Naive thymus-derived CD4-positive, alpha-beta T cell (primary cell): ENCODE measurements around the gene TMEM245. TPM values are rescaled to one million over a fixed set of nuclear protein-coding genes. Genes with fewer than 3 reads are reported as not detected.

ENCODE experiments used
- ATAC-seq: fragments of 150-1000 bp; cut with Tn5 transposase; 2 replicates; pipeline ENCODE4 v1.10.0; 2021; ENCODE audit warnings: mild to moderate bottlenecking, moderate library complexity
- CTCF ChIA-PET: fragments of 350-600 bp; sonication (Branson Sonifier 250); formaldehyde crosslinking; loops from one replicate; lab custom pipeline; 2021; ENCODE audit warnings: antibody characterized with exemption; lab: Charles Lee
- POLR2A ChIA-PET: fragments of 350-600 bp; sonication (Branson Sonifier 250); formaldehyde crosslinking; loops from one replicate; lab custom pipeline; 2021; ENCODE audit warnings: antibody characterized with exemption, inconsistent platforms; lab: Charles Lee
- DNase-seq, 9 donors: peaks; one replicate each; pipeline versions ENCODE4 v3.0.0 to v3.0.0-alpha.2; 2020 to 2022; ENCODE audit warnings: mixed read lengths in 1 of 9
- H3K27ac ChIP-seq: one replicate; pipeline ENCODE4 v1.7.0; 2013; ENCODE audit warnings: mild to moderate bottlenecking, low read depth, low read length, moderate library complexity
- H3K27me3 ChIP-seq, 2 donors: one replicate each; pipeline ENCODE4 v1.7.0; 2013; ENCODE audit warnings: low read length in 2 of 2, mild to moderate bottlenecking in 2 of 2, moderate library complexity in 2 of 2; ENCODE audit not compliant: control insufficient read depth in 2 of 2, insufficient read depth in 2 of 2
- H3K36me3 ChIP-seq, 3 experiments: 1 replicate in 2 of 3; 2 replicates in 1 of 3; pipeline ENCODE4 v1.7.0; 2013; ENCODE audit warnings: low read length in 3 of 3, mild to moderate bottlenecking in 3 of 3, moderate library complexity in 1 of 3; ENCODE audit not compliant: insufficient read depth in 3 of 3, control insufficient read depth in 2 of 3
- H3K4me1 ChIP-seq, 2 donors: one replicate each; pipeline ENCODE4 v1.7.0; 2013; ENCODE audit warnings: low read length in 2 of 2, mild to moderate bottlenecking in 2 of 2, moderate library complexity in 1 of 2; ENCODE audit not compliant: control insufficient read depth in 2 of 2, insufficient read depth in 2 of 2
- H3K4me3 ChIP-seq: 2 replicates; pipeline ENCODE4 v1.7.0; 2013; ENCODE audit warnings: mild to moderate bottlenecking, low read length
- H3K9me3 ChIP-seq, 3 experiments: 1 replicate in 2 of 3; 2 replicates in 1 of 3; pipeline ENCODE4 v1.7.0; 2013; ENCODE audit warnings: low read length in 3 of 3; ENCODE audit not compliant: control insufficient read depth in 2 of 3
- H3K27ac Mint-ChIP-seq, 9 donors: one replicate each; pipeline ENCODE4 v1.8.0; 2020 to 2022; ENCODE audit warnings: mixed read lengths in 9 of 9, mild to moderate bottlenecking in 8 of 9, moderate library complexity in 5 of 9, inconsistent platforms in 2 of 9
- H3K27me3 Mint-ChIP-seq, 5 donors: one replicate each; pipeline ENCODE4 v1.8.0; 2021 to 2022; ENCODE audit warnings: mixed read lengths in 5 of 5, mild to moderate bottlenecking in 1 of 5
- H3K36me3 Mint-ChIP-seq, 5 donors: one replicate each; pipeline ENCODE4 v1.8.0; 2020 to 2022; ENCODE audit warnings: mixed read lengths in 5 of 5, mild to moderate bottlenecking in 3 of 5, inconsistent platforms in 1 of 5
- H3K4me1 Mint-ChIP-seq, 7 donors: one replicate each; pipeline ENCODE4 v1.8.0; 2020 to 2022; ENCODE audit warnings: mixed read lengths in 7 of 7, mild to moderate bottlenecking in 3 of 7, inconsistent platforms in 1 of 7
- H3K4me3 Mint-ChIP-seq, 10 donors: one replicate each; pipeline ENCODE4 v1.8.0; 2020 to 2022; ENCODE audit warnings: mild to moderate bottlenecking in 10 of 10, mixed read lengths in 10 of 10, moderate library complexity in 6 of 10, inconsistent platforms in 2 of 10
- H3K9me3 Mint-ChIP-seq, 11 donors: one replicate each; pipeline ENCODE4 v1.8.0; 2020 to 2022; ENCODE audit warnings: mixed read lengths in 11 of 11, mild to moderate bottlenecking in 4 of 11, inconsistent platforms in 1 of 11, moderate library complexity in 1 of 11
- intact Hi-C, 2 donors: fragments of 100-400 bp; cut with micrococcal nuclease; formaldehyde crosslinking; loops; one replicate each; pipeline ENCODE4 v1.15.1; 2023
- polyA plus RNA-seq, 2 donors: library from polyadenylated mRNA; unstranded; fragments of 300-500 nt; fragmentation: Illumina TruSeq; gene quantifications; one replicate each; pipeline ENCODE4 v1.2.3, GENCODE V29; 2021
- total RNA-seq, 6 experiments: library from RNA in 5 of 6; stranded (reverse) in 5 of 6; gene quantifications; 1 replicate in 5 of 6; 2 replicates in 1 of 6; pipeline ENCODE4 v1.2.3 and lab custom pipeline; 2021 to 2026

The TMEM245 gene
- total and polyA plus RNA-seq, 7 experiments from 2014 or later = 25.5 to 76.7 (median 29.2) TPM

- peak overlapping the region; percentile 52 for H3K27ac ChIP-seq
- CTCF ChIA-PET = interaction anchor here (0.9 to 1.6 kb wide), 2 partner anchors 10 to 21 kb away, joined by 3 to 5 read pairs; no protein-coding TSS in a partner anchor
- H3K4me3 ChIP-seq = no peak overlapping the region
- DNase-seq = peak in 5 of 9 donors; percentile 30 to 47 (median 35)
- intact Hi-C loops = loop anchor here in 1 of 2 donors (1.0 to 5.0 kb wide), 5 partner anchors 13 to 1160 kb away; partner anchors contain the start of genes TMEM245 and TXN
- H3K4me1 ChIP-seq = peaks cover 14 to 71% of the 10 kb centered on the region in 2 donors
- Mint-ChIP-seq H3K4me3 (peak overlapping the region; percentile 40 to 75 (median 54)), H3K27me3 (no peaks in the 10 kb centered on the region), H3K27ac (peak overlapping the region; percentile 58 to 90 (median 80)), H3K36me3 (peaks cover 9 to 57% (median 20%) of the 10 kb centered on the region in 5 donors), H3K9me3 (no peaks in the 10 kb centered on the region), H3K4me1 (peaks cover 53 to 97% (median 92%) of the 10 kb centered on the region in 7 donors)
- ATAC-seq = peak; percentile 45
- peaks cover 4 to 16% (median 5%) of the 10 kb centered on the region in 3 experiments for H3K36me3 ChIP-seq
- no peaks in the 10 kb centered on the region for H3K9me3 ChIP-seq
- POLR2A ChIA-PET = interaction anchor here (0.7 to 2.5 kb wide), 6 partner anchors 10 to 22 kb away, joined by 3 to 11 read pairs (median 6); partner anchors contain the start of gene TMEM245
- no peaks in the 10 kb centered on the region for H3K27me3 ChIP-seq
Observed at GRCh38 chr9:109097146-109097545, 22.6 kb downstream of the TMEM245 start.

GRCh38 chr9:109095321-109095720 lies 24.4 kb downstream of the TMEM245 start:
- CTCF ChIA-PET = no interaction called here
- DNase-seq (peak in 1 of 9 donors; percentile 32), ATAC-seq (peak; percentile 26)
- H3K27me3 Mint-ChIP-seq = no peaks in the 10 kb centered on the region
- POLR2A ChIA-PET = interaction anchor here (1.6 kb wide), 1 partner anchor 23 kb away, joined by 5 read pairs; no protein-coding TSS in a partner anchor
- H3K27ac Mint-ChIP-seq = peak overlapping the region in 8 of 9 donors; percentile 44 to 90 (median 86)
- Histone ChIP-seq H3K4me1 (peaks cover 0 to 58% of the 10 kb centered on the region in 2 donors), H3K4me3 (no peak overlapping the region), H3K27ac (no peak overlapping the region), H3K9me3 (no peaks in the 10 kb centered on the region), H3K36me3 (peaks cover 4 to 25% (median 5%) of the 10 kb centered on the region in 3 experiments), H3K27me3 (no peaks in the 10 kb centered on the region)
- H3K4me3 Mint-ChIP-seq = peak overlapping the region in 9 of 10 donors; percentile 6 to 73 (median 48)
- intact Hi-C loops = loop anchor here in 1 of 2 donors (5.0 kb wide), 2 partner anchors 102 to 1162 kb away; partner anchors contain the start of gene TXN
- H3K36me3 Mint-ChIP-seq = peaks cover 13 to 59% (median 29%) of the 10 kb centered on the region in 5 donors
- peaks cover 42 to 91% (median 79%) of the 10 kb centered on the region in 7 donors for H3K4me1 Mint-ChIP-seq
- no peaks in the 10 kb centered on the region for H3K9me3 Mint-ChIP-seq

DNA sequence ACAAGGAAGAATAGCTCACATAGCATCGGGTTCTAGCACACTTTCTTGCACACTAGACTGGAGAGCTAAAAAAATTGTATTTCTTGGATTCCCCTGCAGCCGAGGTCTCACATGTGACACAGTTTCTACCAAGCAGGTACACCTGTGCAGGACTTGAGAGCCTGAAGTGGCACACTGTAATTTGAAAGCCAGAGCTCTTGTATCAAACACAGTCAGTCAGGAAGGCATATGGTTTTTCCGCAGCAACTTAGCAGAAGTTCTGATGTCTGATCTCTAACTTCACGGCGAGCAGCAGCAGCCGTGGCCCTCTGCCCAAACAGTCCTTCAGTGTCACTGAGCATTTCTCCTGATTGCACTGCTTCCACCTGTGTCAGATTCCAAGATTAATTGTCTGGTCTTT lies 25.5 kb downstream of the TMEM245 start:
- H3K27me3 Mint-ChIP-seq = no peaks in the 10 kb centered on the region
- DNase-seq (no peak), ATAC-seq (no peak)
- H3K27ac Mint-ChIP-seq = peak overlapping the region in 8 of 9 donors; percentile 37 to 90 (median 76)
- CTCF ChIA-PET = no interaction called here
- H3K36me3 ChIP-seq = peaks cover 4 to 29% (median 5%) of the 10 kb centered on the region in 3 experiments
- no peaks in the 10 kb centered on the region for H3K9me3 ChIP-seq
- H3K27ac ChIP-seq = no peak overlapping the region
- no peaks in the 10 kb centered on the region for H3K9me3 Mint-ChIP-seq
- H3K4me1 ChIP-seq = peaks cover 0 to 52% of the 10 kb centered on the region in 2 donors
- peak overlapping the region in 8 of 10 donors; percentile 2 to 73 (median 44) for H3K4me3 Mint-ChIP-seq
- H3K4me1 Mint-ChIP-seq = peaks cover 39 to 81% (median 71%) of the 10 kb centered on the region in 7 donors
- no peak overlapping the region for H3K4me3 ChIP-seq
- POLR2A ChIA-PET = interaction anchor here (1.6 kb wide), 1 partner anchor 24 kb away, joined by 5 read pairs; no protein-coding TSS in a partner anchor
- H3K36me3 Mint-ChIP-seq = peaks cover 13 to 53% (median 30%) of the 10 kb centered on the region in 5 donors
- intact Hi-C loops = loop anchor here in 1 of 2 donors (1.0 kb wide), 1 partner anchor 9 kb away; no protein-coding TSS in a partner anchor
- H3K27me3 ChIP-seq = no peaks in the 10 kb centered on the region

DNA sequence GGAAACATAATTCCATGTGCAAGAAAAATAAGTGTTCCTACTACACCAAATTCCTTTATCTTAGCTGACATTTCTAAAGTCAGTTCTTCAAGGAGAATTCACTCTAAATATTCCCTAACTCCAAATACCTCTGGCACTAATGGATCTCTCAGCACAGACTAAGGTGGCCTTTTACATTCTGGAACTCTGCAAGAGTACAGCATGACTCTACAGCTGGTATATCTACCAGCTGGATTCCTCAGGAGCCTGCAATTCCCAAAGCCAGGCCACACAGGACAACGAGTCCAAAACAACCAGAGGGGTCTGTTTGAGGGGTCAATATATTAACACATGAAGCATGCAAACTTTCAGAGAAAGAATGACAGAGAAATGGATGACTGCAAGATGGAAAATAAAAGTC lies 27.2 kb downstream of the TMEM245 start:
- peaks cover 28 to 65% (median 55%) of the 10 kb centered on the region in 7 donors for H3K4me1 Mint-ChIP-seq
- intact Hi-C loops = no loop called here
- no peak overlapping the region for H3K27ac ChIP-seq
- ChIA-PET POLR2A (interaction anchor here (1.2 kb wide), 1 partner anchor 27 kb away, joined by 4 read pairs; the partner anchor contains the start of gene TMEM245), CTCF (no interaction called here)
- H3K27me3 Mint-ChIP-seq = no peaks in the 10 kb centered on the region
- peak overlapping the region in 4 of 10 donors; percentile 6 to 22 (median 15) for H3K4me3 Mint-ChIP-seq
- H3K27me3 ChIP-seq = no peaks in the 10 kb centered on the region
- H3K36me3 ChIP-seq = peaks cover 5 to 46% (median 5%) of the 10 kb centered on the region in 3 experiments
- H3K4me3 ChIP-seq = no peak overlapping the region
- ATAC-seq = no peak
- H3K9me3 ChIP-seq = no peaks in the 10 kb centered on the region
- peaks cover 18 to 59% (median 36%) of the 10 kb centered on the region in 5 donors for H3K36me3 Mint-ChIP-seq
- H3K9me3 Mint-ChIP-seq = no peaks in the 10 kb centered on the region
- peaks cover 0 to 36% of the 10 kb centered on the region in 2 donors for H3K4me1 ChIP-seq
- H3K27ac Mint-ChIP-seq = peak overlapping the region in 6 of 9 donors; percentile 9 to 69 (median 29)
- no peak for DNase-seq

DNA sequence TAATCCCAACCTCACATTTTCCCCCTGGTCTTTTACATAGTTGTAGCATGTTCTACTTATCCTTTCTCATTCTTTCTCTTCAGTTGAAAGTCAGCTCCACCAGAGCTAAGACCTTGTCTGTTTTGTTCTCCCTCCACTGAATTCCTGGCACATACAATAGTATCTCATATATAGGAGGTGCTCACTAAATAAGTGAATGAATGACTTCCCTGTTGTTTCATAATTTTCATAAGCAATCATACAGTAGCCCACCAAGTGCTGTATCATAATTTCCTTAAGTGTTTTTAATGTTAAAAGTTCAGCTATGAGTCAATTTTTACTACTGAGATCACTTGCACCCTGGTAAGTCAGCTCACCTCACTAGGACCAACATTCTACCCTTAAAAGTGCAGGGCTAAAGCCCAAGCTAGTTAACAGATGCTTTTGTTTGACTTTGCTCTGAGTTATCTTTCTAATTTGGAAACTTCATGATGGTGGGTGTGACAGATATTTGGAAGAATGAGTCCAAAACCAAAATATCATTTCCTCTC lies 27.6 kb downstream of the TMEM245 start:
- Histone ChIP-seq H3K4me3 (no peak overlapping the region), H3K27ac (no peak overlapping the region), H3K27me3 (no peaks in the 10 kb centered on the region), H3K36me3 (peaks cover 5 to 51% (median 10%) of the 10 kb centered on the region in 3 experiments), H3K4me1 (peaks cover 0 to 31% of the 10 kb centered on the region in 2 donors), H3K9me3 (no peaks in the 10 kb centered on the region)
- peaks cover 28 to 60% (median 50%) of the 10 kb centered on the region in 7 donors for H3K4me1 Mint-ChIP-seq
- ChIA-PET CTCF (no interaction called here), POLR2A (interaction anchor here (1.2 kb wide), 1 partner anchor 28 kb away, joined by 4 read pairs; the partner anchor contains the start of gene TMEM245)
- H3K36me3 Mint-ChIP-seq = peaks cover 18 to 63% (median 39%) of the 10 kb centered on the region in 5 donors
- intact Hi-C loops = no loop called here
- H3K27ac Mint-ChIP-seq = peak overlapping the region in 2 of 9 donors; percentile 12 to 33
- no peaks in the 10 kb centered on the region for H3K27me3 Mint-ChIP-seq
- no peak overlapping the region for H3K4me3 Mint-ChIP-seq
- no peak for ATAC-seq
- H3K9me3 Mint-ChIP-seq = no peaks in the 10 kb centered on the region
- no peak for DNase-seq

DNA sequence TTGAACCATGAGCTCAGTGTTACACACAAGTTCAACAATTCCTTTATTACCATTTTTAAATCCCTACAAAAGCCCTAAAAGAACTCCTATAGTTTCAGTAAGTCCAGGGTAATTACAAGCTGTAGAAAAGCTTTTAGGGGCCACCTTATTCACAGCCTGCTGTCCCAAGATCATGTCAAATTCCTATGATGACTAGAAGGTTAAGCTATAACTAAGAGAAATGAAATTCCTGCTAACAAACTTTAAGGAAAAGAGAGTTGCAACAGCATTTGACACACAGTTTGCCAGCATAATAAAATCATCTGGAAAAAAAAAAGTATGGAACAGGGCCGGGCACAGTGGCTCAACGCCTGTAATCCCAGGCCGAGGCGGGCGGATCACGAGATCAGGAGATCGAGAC lies 31.5 kb downstream of the TMEM245 start:
- ChIA-PET POLR2A (interaction anchor here (0.7 to 2.4 kb wide), 4 partner anchors 10 to 46 kb away, joined by 3 to 9 read pairs (median 5); no protein-coding TSS in a partner anchor), CTCF (interaction anchor here (0.6 kb wide), 1 partner anchor 10 kb away, joined by 4 read pairs; no protein-coding TSS in a partner anchor)
- intact Hi-C loops = no loop called here
- H3K27ac ChIP-seq = no peak overlapping the region
- H3K9me3 Mint-ChIP-seq = no peaks in the 10 kb centered on the region
- H3K36me3 Mint-ChIP-seq = peaks cover 21 to 71% (median 45%) of the 10 kb centered on the region in 5 donors
- H3K36me3 ChIP-seq = peaks cover 12 to 60% (median 14%) of the 10 kb centered on the region in 3 experiments
- H3K27me3 ChIP-seq = no peaks in the 10 kb centered on the region
- no peak overlapping the region for H3K4me3 ChIP-seq
- peak overlapping the region in 1 of 9 donors; percentile 16 for H3K27ac Mint-ChIP-seq
- DNase-seq = no peak
- ATAC-seq = no peak
- H3K4me1 Mint-ChIP-seq = peaks cover 3 to 29% (median 15%) of the 10 kb centered on the region in 7 donors
- H3K4me3 Mint-ChIP-seq = no peak overlapping the region
- no peaks in the 10 kb centered on the region for H3K9me3 ChIP-seq
- no peaks in the 10 kb centered on the region for H3K4me1 ChIP-seq
- no peaks in the 10 kb centered on the region for H3K27me3 Mint-ChIP-seq
